ENCODE results near the gene PREB.

The PREB gene

DNA sequence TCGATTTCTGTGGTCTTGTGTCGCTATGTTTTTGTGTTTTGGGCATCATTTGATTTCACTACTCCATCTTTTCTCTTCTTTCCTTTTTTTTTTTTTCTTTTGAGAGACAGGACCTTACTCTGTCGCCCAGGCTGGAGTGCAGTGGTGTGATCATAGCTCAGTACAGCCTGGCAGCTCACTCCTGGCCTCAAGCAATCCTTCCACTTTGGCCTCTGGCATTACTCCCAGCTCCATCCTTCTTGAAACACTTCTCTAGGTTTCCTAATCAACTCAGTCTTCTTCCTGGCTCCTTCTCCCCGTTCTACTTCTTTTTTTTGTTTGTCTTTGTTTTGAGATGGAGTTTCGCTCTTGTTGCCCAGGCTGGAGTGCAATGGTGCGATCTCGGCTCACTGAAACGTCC is 40.9 kb upstream of the PREB start:
- H3K4me3 ChIP-seq (ENCODE audit: low read depth in 1 of 2, low read length in 2 of 2): no peak overlapping the region
- no peaks in the 10 kb centered on the region for H4K20me1 ChIP-seq (ENCODE audit: insufficient read depth, low read length)
- H3K79me2 ChIP-seq (ENCODE audit: insufficient read depth, low read length): no peaks in the 10 kb centered on the region
- H3K27ac ChIP-seq (ENCODE audit: low read length): no peak overlapping the region
- no peak for ATAC-seq (ENCODE audit: insufficient read depth, low read depth)
- no peak overlapping the region for H3K9ac ChIP-seq (ENCODE audit: low read depth, low read length)
- no peak overlapping the region for H3K4me2 ChIP-seq (ENCODE audit: insufficient read depth, low read length)
- TF ChIP-seq CTCF (IDR thresholded peaks at IDR 0.05; ENCODE audit: borderline replicate concordance, extremely low read depth, low read length, poor library complexity, severe bottlenecking): no peak
- no peak for TF ChIP-seq EZH2 (IDR thresholded peaks at IDR 0.05; ENCODE audit: borderline replicate concordance, low read depth, low read length, severe bottlenecking)
- no peak for DNase-seq
- H3K4me1 ChIP-seq (ENCODE audit: insufficient read depth, low read length): no peaks in the 10 kb centered on the region
- H3K27me3 ChIP-seq (ENCODE audit: insufficient read depth, low read length, poor library complexity): peaks cover 28% of the 10 kb centered on the region
- no peaks in the 10 kb centered on the region for H3K9me3 ChIP-seq (ENCODE audit: insufficient read depth, low read length, severe bottlenecking)
- H3K36me3 ChIP-seq (ENCODE audit: insufficient read depth, low read length): no peaks in the 10 kb centered on the region
- no peak overlapping the region for H2AFZ ChIP-seq (ENCODE audit: low read depth, low read length)

- H3K9ac ChIP-seq (ENCODE audit: low read depth, low read length): no peak overlapping the region
- H4K20me1 ChIP-seq (ENCODE audit: insufficient read depth, low read length): no peaks in the 10 kb centered on the region
- ATAC-seq (ENCODE audit: insufficient read depth, low read depth) (no peak), DNase-seq (no peak)
- H3K79me2 ChIP-seq (ENCODE audit: insufficient read depth, low read length): no peaks in the 10 kb centered on the region
- H3K36me3 ChIP-seq (ENCODE audit: insufficient read depth, low read length): no peaks in the 10 kb centered on the region
- H3K4me1 ChIP-seq (ENCODE audit: insufficient read depth, low read length): peaks cover 4% of the 10 kb centered on the region
- H3K9me3 ChIP-seq (ENCODE audit: insufficient read depth, low read length, severe bottlenecking): no peaks in the 10 kb centered on the region
- no peak overlapping the region for H2AFZ ChIP-seq (ENCODE audit: low read depth, low read length)
- H3K27me3 ChIP-seq (ENCODE audit: insufficient read depth, low read length, poor library complexity): peaks cover 32% of the 10 kb centered on the region
- H3K4me2 ChIP-seq (ENCODE audit: insufficient read depth, low read length): no peak overlapping the region
- H3K27ac ChIP-seq (ENCODE audit: low read length): no peak overlapping the region
- H3K4me3 ChIP-seq (ENCODE audit: low read depth in 1 of 2, low read length in 2 of 2): no peak overlapping the region
- TF ChIP-seq CTCF (IDR thresholded peaks at IDR 0.05; ENCODE audit: borderline replicate concordance, extremely low read depth, low read length, poor library complexity, severe bottlenecking) (no peak), EZH2 (IDR thresholded peaks at IDR 0.05; ENCODE audit: borderline replicate concordance, low read depth, low read length, severe bottlenecking) (no peak)
These were observed 40.2 kb upstream of the PREB start for GRCh38 chr2:27174638-27175037.

- no peak overlapping the region for H3K4me3 ChIP-seq (ENCODE audit: low read depth in 1 of 2, low read length in 2 of 2)
- no peak for DNase-seq
- H3K4me2 ChIP-seq (ENCODE audit: insufficient read depth, low read length): no peak overlapping the region
- no peaks in the 10 kb centered on the region for H3K9me3 ChIP-seq (ENCODE audit: insufficient read depth, low read length, severe bottlenecking)
- no peak overlapping the region for H3K9ac ChIP-seq (ENCODE audit: low read depth, low read length)
- peaks cover 26% of the 10 kb centered on the region for H3K27me3 ChIP-seq (ENCODE audit: insufficient read depth, low read length, poor library complexity)
- no peak for ATAC-seq (ENCODE audit: insufficient read depth, low read depth)
- peaks cover 4% of the 10 kb centered on the region for H3K4me1 ChIP-seq (ENCODE audit: insufficient read depth, low read length)
- H2AFZ ChIP-seq (ENCODE audit: low read depth, low read length): no peak overlapping the region
- H4K20me1 ChIP-seq (ENCODE audit: insufficient read depth, low read length): no peaks in the 10 kb centered on the region
- H3K79me2 ChIP-seq (ENCODE audit: insufficient read depth, low read length): no peaks in the 10 kb centered on the region
- no peaks in the 10 kb centered on the region for H3K36me3 ChIP-seq (ENCODE audit: insufficient read depth, low read length)
- TF ChIP-seq EZH2 (IDR thresholded peaks at IDR 0.05; ENCODE audit: borderline replicate concordance, low read depth, low read length, severe bottlenecking) (no peak), CTCF (IDR thresholded peaks at IDR 0.05; ENCODE audit: borderline replicate concordance, extremely low read depth, low read length, poor library complexity, severe bottlenecking) (no peak)
- H3K27ac ChIP-seq (ENCODE audit: low read length): no peak overlapping the region
These were observed 37.0 kb upstream of the PREB start for GRCh38 chr2:27171351-27171848.

All from DND-41 (cell line).